Activated naive CD4-positive, alpha-beta T cell treated with anti-CD3 and anti-CD28 coated beads, Interleukin-2, amount 10 ng/mL, durations not matched to agents 7 days and 5 days (primary cell): ENCODE data around the gene GRIK4.

Source experiments
- CTCF ChIA-PET: fragments of 350-600 bp; sonication (Branson Sonifier 250); formaldehyde crosslinking; loops from one replicate; lab custom pipeline; 2021; ENCODE audit warnings: antibody characterized with exemption; lab: Charles Lee
- DNase-seq: peaks from one replicate; pipeline ENCODE4 v3.0.0-alpha.2; 2020
- H3K27ac Mint-ChIP-seq: one replicate; pipeline ENCODE4 v1.8.0; 2021; ENCODE audit warnings: mild to moderate bottlenecking, moderate library complexity, mixed read lengths
- H3K27me3 Mint-ChIP-seq: one replicate; pipeline ENCODE4 v1.8.0; 2021; ENCODE audit warnings: mild to moderate bottlenecking, mixed read lengths
- H3K36me3 Mint-ChIP-seq: one replicate; pipeline ENCODE4 v1.8.0; 2021; ENCODE audit warnings: mixed read lengths
- H3K4me1 Mint-ChIP-seq: one replicate; pipeline ENCODE4 v1.8.0; 2021; ENCODE audit warnings: mixed read lengths
- H3K4me3 Mint-ChIP-seq: one replicate; pipeline ENCODE4 v1.8.0; 2021; ENCODE audit warnings: mild to moderate bottlenecking, moderate library complexity, mixed read lengths
- H3K9me3 Mint-ChIP-seq: one replicate; pipeline ENCODE4 v1.8.0; 2021; ENCODE audit warnings: mixed read lengths

GRIK4 gene

DNA sequence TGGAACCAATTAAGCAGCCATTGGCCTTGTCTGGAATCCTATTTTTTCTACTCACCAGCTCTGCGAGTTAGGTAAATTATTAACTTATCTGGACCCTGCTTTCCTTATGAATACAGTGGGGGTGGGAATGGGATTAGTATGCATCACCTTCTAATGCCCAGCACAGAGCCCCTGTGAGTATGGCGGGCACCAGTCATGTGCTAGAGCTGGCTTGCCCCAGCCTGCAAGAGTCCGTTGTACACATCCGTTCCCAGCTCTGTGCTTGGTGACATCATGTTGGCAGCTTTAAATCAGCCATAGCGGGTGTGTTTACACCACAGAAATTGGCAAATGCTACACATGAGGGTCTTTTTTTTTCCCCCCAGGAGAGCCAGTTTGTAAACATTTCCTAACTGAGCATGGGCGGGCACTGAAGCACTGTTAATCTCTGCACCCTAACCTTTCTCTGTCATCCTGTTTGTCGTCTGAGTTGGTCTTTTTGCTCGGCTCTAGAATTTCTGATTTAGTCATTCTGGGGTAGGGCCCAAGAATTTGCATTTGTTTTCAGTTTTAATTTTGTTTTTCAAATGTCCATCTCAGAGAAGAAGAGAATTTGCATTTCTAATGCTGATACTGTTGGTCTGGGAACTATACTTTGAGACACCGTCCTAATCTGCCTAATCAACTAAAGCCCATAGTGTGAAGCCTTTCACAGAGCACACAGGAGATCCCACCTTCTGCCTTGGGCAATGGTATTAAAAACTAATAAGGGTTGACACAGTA, 382.1 kb downstream of the GRIK4 start:
- no peaks in the 10 kb centered on the region for H3K4me1 Mint-ChIP-seq
- no peaks in the 10 kb centered on the region for H3K36me3 Mint-ChIP-seq
- DNase-seq, result no peak
- CTCF ChIA-PET, result no interaction called here
- no peaks in the 10 kb centered on the region for H3K9me3 Mint-ChIP-seq
- peaks cover 5% of the 10 kb centered on the region for H3K27me3 Mint-ChIP-seq
- no peak overlapping the region for H3K4me3 Mint-ChIP-seq
- no peak overlapping the region for H3K27ac Mint-ChIP-seq

DNA sequence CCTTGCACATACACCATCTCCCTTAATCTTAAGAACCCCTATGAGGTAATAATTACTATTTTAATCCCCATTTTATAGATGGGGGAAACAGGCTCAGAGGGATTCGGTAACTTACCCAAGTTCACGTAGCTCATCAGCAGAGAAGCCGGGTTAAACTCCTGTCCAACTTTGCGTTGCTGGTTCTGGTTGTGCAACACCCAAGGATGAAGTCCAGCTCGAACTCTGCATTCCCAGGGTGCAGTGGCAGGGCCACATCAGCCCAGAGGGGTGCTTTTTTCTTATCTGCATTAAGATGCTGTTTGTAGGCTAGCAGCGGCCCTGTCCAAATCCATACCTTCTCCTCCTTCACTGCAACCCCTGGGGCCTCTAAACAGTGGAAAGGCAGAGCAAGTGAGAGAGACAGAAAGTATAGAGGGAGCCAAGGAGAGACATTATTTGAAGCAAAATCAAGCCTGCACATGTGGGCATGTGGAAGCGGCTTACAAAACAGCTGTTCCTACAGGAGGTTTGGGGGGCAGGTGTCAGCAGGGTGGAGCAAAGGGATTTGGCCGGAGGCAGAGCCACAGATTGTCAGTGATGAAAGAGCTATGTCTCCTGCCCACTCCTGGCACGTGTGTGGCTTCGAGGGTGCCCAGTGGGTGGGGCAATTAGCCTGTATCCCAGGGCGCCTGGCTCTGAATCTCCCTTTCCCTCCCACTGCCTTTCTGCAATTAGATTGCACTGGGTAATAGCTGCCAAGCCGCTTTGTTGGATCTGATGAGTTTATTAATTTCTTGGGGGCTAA, 382.8 kb downstream of the GRIK4 start:
- Mint-ChIP-seq H3K4me1 (no peaks in the 10 kb centered on the region), H3K4me3 (no peak overlapping the region), H3K27me3 (peaks cover 5% of the 10 kb centered on the region), H3K36me3 (no peaks in the 10 kb centered on the region), H3K9me3 (no peaks in the 10 kb centered on the region), H3K27ac (no peak overlapping the region)
- CTCF ChIA-PET, result no interaction called here
- no peak for DNase-seq

DNA sequence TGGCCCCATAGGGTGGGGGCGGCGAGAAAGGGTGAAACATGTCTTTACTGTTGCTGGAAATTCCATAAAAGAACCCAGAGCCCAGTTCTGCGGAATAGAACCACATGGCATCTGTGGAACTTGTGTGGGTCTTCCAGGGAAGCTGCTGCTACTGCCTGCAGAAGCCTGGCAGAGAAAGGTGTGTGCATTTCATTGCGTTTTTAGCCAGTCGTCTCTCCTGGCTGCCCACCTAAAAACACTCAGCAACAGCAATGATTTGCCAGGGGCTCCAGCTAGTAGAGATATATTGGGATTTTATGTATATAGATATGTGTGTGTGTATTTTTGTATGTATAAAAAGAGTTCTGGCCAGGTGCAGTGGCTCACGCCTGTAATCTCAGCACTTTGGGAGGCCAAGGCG, 385.1 kb downstream of the GRIK4 start:
- Mint-ChIP-seq H3K27ac (no peak overlapping the region), H3K4me1 (no peaks in the 10 kb centered on the region), H3K27me3 (peaks cover 11% of the 10 kb centered on the region), H3K4me3 (no peak overlapping the region), H3K9me3 (no peaks in the 10 kb centered on the region), H3K36me3 (no peaks in the 10 kb centered on the region)
- CTCF ChIA-PET, result no interaction called here
- no peak for DNase-seq

GRCh38 chr11:120898568-120898967, 387.0 kb downstream of the GRIK4 start:
- H3K4me1 Mint-ChIP-seq, result no peaks in the 10 kb centered on the region
- CTCF ChIA-PET, result no interaction called here
- H3K27ac Mint-ChIP-seq, result no peak overlapping the region
- no peaks in the 10 kb centered on the region for H3K9me3 Mint-ChIP-seq
- no peak overlapping the region for H3K4me3 Mint-ChIP-seq
- DNase-seq, result no peak
- peaks cover 11% of the 10 kb centered on the region for H3K27me3 Mint-ChIP-seq
- no peaks in the 10 kb centered on the region for H3K36me3 Mint-ChIP-seq

GRCh38 chr11:120899720-120900119, 388.2 kb downstream of the GRIK4 start:
- no peak overlapping the region for H3K27ac Mint-ChIP-seq
- no peaks in the 10 kb centered on the region for H3K36me3 Mint-ChIP-seq
- CTCF ChIA-PET, result no interaction called here
- no peak for DNase-seq
- no peaks in the 10 kb centered on the region for H3K4me1 Mint-ChIP-seq
- H3K27me3 Mint-ChIP-seq, result peaks cover 11% of the 10 kb centered on the region
- no peak overlapping the region for H3K4me3 Mint-ChIP-seq
- no peaks in the 10 kb centered on the region for H3K9me3 Mint-ChIP-seq

GRCh38 chr11:120900643-120901042, 389.1 kb downstream of the GRIK4 start:
- H3K4me1 Mint-ChIP-seq, result no peaks in the 10 kb centered on the region
- no peak overlapping the region for H3K27ac Mint-ChIP-seq

GRCh38 chr11:120903686-120904085, 392.1 kb downstream of the GRIK4 start:
- Mint-ChIP-seq H3K27me3 (peaks cover 6% of the 10 kb centered on the region), H3K4me1 (no peaks in the 10 kb centered on the region), H3K27ac (no peak overlapping the region), H3K36me3 (no peaks in the 10 kb centered on the region), H3K4me3 (no peak overlapping the region), H3K9me3 (no peaks in the 10 kb centered on the region)
- DNase-seq, result no peak
- CTCF ChIA-PET, result no interaction called here

More at GRCh38 chr11:120900643-120901042, 389.1 kb downstream of the GRIK4 start:
- H3K9me3 Mint-ChIP-seq, result no peaks in the 10 kb centered on the region
- no peaks in the 10 kb centered on the region for H3K36me3 Mint-ChIP-seq
- H3K4me3 Mint-ChIP-seq, result no peak overlapping the region
- peaks cover 11% of the 10 kb centered on the region for H3K27me3 Mint-ChIP-seq
- no peak for DNase-seq
- CTCF ChIA-PET, result no interaction called here

DNA sequence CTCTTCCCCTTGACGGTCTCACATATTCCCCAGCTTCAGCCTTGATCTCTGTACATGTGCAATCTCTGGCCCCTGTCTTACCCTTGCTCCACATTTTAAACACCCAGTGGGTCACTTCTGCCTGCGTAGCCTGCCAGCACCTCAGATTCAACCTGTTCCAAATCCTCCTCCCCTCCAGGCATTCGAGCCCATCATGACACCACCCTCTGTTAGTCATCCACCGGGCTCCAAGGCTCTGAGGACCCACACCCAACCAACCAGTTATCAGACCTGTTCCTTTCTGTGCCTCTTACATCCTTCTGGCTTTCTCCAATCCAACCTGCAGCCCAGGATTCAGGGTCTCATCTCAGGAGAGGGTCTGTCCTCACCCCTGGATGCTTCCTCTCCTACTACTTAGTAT, 392.6 kb downstream of the GRIK4 start:
- Mint-ChIP-seq H3K27me3 (peaks cover 6% of the 10 kb centered on the region), H3K27ac (no peak overlapping the region), H3K9me3 (no peaks in the 10 kb centered on the region), H3K4me1 (no peaks in the 10 kb centered on the region), H3K4me3 (no peak overlapping the region), H3K36me3 (no peaks in the 10 kb centered on the region)
- CTCF ChIA-PET, result no interaction called here
- DNase-seq, result no peak

DNA sequence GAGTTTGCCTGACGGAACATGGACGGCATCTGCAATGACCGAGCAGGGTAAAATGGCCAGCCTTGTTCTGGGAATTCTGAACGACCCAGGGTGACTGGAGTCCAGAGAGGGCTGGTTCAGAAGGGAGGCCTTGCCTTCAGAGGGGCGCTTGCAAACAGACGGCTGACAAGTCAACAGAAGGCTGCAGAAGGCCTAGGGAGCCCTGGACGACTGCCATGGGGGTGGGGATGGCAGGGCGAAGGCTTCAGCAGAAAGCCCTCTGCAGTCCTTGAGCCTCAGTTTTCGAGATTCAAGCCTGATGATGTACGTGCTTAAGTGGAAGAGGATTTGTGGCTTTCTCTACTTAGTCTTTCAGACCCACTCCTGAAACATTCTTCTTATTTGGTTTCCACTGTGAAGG, 395.2 kb downstream of the GRIK4 start:
- H3K4me1 Mint-ChIP-seq, result no peaks in the 10 kb centered on the region

GRCh38 chr11:120907971-120908370, 396.4 kb downstream of the GRIK4 start:
- CTCF ChIA-PET, result no interaction called here
- DNase-seq, result no peak
- H3K27ac Mint-ChIP-seq, result no peak overlapping the region
- H3K4me3 Mint-ChIP-seq, result no peak overlapping the region
- no peaks in the 10 kb centered on the region for H3K36me3 Mint-ChIP-seq
- H3K27me3 Mint-ChIP-seq, result peaks cover 9% of the 10 kb centered on the region
- H3K9me3 Mint-ChIP-seq, result no peaks in the 10 kb centered on the region
- no peaks in the 10 kb centered on the region for H3K4me1 Mint-ChIP-seq

More for the DNA sequence above, 395.2 kb downstream of the GRIK4 start:
- no peak for DNase-seq
- no peak overlapping the region for H3K4me3 Mint-ChIP-seq
- no peaks in the 10 kb centered on the region for H3K27me3 Mint-ChIP-seq
- CTCF ChIA-PET, result no interaction called here
- no peaks in the 10 kb centered on the region for H3K36me3 Mint-ChIP-seq
- no peak overlapping the region for H3K27ac Mint-ChIP-seq
- H3K9me3 Mint-ChIP-seq, result no peaks in the 10 kb centered on the region

DNA sequence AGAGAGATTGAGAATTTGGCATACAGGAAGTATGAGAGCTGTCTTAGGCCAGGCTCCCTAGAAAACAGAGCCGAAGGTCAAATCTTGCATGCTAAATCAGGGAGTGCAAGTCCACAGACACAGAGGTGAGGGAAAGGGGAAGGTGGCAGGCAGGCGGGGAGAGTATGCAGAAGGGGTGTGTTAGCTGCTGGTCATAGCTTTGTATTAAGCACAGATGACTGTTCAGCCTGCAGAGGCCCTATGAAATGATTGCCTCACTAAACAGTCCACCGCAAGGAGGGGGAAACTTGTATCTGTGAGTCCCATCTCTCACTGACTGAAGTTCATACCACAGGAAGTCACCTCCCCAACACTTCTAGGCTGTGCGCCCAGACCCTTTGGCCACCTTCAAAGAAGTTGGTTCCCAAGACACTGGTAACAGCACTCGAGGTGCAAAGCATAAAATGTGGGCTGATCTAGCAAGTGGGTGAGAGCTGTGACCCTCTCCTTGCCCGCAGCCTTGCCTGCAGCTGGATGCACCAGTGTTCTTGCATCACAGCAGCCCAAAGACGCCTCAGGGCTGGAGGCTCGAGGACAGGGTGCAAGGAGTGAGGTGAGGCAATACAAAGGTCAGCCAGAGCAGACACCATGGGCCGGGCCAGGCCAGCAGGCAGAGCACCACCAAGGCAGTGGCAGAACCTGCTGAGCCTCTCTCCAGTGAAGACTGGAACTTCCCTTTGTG, 397.1 kb downstream of the GRIK4 start:
- Mint-ChIP-seq H3K36me3 (no peaks in the 10 kb centered on the region), H3K27ac (no peak overlapping the region)
- CTCF ChIA-PET, result interaction anchor here (1.4 kb wide), 1 partner anchor 21 kb away, joined by 3 read pairs; no protein-coding TSS in a partner anchor

DNA sequence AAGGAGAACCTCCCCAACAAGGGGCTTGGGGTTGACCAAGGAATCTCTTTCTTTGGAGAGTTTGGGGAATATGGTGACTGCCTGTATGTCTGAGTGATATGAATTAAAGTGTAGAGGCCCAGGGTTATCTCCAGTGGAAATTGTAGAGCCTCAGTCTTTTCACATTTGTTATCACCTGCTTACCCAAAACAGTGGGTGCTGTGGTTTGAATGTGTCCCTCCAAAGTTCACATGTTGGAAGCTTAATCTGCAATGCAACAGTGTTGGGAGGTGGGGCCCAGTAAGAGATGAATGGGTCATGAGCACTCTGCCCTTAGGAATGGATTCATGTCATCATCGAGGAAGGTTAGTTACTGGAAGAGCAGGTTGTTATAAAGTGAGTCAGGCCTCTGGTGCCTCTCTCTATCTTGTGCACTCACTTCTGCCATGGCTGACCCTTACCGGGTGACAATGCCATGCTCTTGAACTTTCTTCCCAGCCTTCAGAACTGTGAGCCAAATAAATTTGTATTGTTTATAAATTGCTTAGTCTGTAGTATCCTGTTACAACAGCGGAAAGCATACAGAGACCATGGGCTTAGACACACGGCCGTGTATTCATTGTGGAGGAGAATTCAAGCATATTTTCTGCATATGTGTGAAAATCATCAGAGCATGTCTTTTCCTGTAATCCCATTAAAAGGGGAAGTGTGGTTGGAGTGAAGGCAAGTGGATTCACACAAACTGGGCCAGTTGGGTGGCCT, 398.3 kb downstream of the GRIK4 start:
- H3K4me3 Mint-ChIP-seq, result no peak overlapping the region
- CTCF ChIA-PET, result interaction anchor here (1.4 kb wide), 1 partner anchor 19 kb away, joined by 3 read pairs; no protein-coding TSS in a partner anchor
- H3K4me1 Mint-ChIP-seq, result no peaks in the 10 kb centered on the region
- H3K9me3 Mint-ChIP-seq, result no peaks in the 10 kb centered on the region
- no peak for DNase-seq
- peaks cover 9% of the 10 kb centered on the region for H3K27me3 Mint-ChIP-seq
- no peaks in the 10 kb centered on the region for H3K36me3 Mint-ChIP-seq
- no peak overlapping the region for H3K27ac Mint-ChIP-seq

More for the DNA sequence above, 397.1 kb downstream of the GRIK4 start:
- Mint-ChIP-seq H3K9me3 (no peaks in the 10 kb centered on the region), H3K27me3 (peaks cover 9% of the 10 kb centered on the region), H3K4me1 (no peaks in the 10 kb centered on the region), H3K4me3 (no peak overlapping the region)
- no peak for DNase-seq

- H3K27me3 Mint-ChIP-seq, result peaks cover 9% of the 10 kb centered on the region
- no peak for DNase-seq
- CTCF ChIA-PET, result interaction anchor here (1.5 kb wide), 1 partner anchor 18 kb away, joined by 5 read pairs; no protein-coding TSS in a partner anchor
These were observed 400.4 kb downstream of the GRIK4 start for GRCh38 chr11:120911943-120912342.

More at GRCh38 chr11:120911943-120912342, 400.4 kb downstream of the GRIK4 start:
- H3K9me3 Mint-ChIP-seq, result no peaks in the 10 kb centered on the region
- no peak overlapping the region for H3K27ac Mint-ChIP-seq
- H3K4me3 Mint-ChIP-seq, result no peak overlapping the region
- no peaks in the 10 kb centered on the region for H3K36me3 Mint-ChIP-seq
- no peaks in the 10 kb centered on the region for H3K4me1 Mint-ChIP-seq
